ENCODE results near the gene STUM.

The STUM gene

DNA sequence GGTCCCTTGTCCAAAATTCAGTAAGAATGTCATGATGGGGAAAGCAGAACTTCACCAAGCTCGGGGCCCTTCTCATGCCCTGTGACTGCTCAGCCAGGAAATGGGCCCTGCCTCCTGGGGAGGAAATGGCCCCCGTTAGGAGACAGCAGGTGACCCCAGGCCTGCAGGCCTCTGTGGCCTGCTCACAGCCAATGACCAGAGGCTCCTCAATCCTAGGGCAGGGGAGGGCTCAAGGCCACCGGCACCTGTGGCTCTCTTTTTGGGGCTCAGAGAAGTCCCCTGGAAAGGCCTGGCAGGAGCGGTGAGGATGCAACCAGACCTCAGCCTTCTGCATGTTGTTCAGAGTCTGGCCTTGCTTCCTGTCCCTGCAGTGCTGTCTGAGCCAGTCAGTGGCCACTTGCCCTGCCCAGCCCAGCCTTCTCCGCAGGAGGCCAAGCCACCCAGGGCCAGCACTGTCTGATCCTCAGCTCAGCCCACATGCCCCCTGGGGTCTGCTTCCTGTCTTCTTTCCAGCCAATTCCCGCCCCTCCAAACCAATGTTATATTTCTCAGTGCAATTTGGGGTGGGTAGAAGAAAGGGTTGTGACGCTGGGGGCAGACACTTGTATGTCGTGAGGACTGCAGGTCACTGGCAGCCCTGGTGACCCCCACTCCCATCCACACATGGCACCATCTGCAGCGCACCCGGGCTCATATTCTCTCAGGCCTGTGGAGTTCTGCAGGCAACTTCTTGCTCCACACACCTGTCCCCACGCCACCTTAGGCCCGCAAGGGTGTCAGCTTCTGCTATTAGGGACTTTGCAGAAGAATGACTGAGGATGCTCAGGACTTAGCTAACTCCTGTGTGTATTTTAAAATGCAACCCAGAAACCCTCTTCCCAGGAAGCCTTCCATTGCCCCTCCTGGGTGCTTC lies 106.9 kb downstream of the STUM start:
- no peak overlapping the region for H3K4me3 ChIP-seq (replicated peaks; ENCODE audit: low read depth, low read length)
- DNase-seq (ENCODE audit: extremely low read depth, low read depth), result no peak
- TF ChIP-seq, protein P1, sequence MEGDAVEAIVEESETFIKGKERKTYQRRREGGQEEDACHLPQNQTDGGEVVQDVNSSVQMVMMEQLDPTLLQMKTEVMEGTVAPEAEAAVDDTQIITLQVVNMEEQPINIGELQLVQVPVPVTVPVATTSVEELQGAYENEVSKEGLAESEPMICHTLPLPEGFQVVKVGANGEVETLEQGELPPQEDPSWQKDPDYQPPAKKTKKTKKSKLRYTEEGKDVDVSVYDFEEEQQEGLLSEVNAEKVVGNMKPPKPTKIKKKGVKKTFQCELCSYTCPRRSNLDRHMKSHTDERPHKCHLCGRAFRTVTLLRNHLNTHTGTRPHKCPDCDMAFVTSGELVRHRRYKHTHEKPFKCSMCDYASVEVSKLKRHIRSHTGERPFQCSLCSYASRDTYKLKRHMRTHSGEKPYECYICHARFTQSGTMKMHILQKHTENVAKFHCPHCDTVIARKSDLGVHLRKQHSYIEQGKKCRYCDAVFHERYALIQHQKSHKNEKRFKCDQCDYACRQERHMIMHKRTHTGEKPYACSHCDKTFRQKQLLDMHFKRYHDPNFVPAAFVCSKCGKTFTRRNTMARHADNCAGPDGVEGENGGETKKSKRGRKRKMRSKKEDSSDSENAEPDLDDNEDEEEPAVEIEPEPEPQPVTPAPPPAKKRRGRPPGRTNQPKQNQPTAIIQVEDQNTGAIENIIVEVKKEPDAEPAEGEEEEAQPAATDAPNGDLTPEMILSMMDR (IDR thresholded peaks at IDR 0.05; ENCODE audit: low read depth, low read length, missing control alignments), result no peak

DNA sequence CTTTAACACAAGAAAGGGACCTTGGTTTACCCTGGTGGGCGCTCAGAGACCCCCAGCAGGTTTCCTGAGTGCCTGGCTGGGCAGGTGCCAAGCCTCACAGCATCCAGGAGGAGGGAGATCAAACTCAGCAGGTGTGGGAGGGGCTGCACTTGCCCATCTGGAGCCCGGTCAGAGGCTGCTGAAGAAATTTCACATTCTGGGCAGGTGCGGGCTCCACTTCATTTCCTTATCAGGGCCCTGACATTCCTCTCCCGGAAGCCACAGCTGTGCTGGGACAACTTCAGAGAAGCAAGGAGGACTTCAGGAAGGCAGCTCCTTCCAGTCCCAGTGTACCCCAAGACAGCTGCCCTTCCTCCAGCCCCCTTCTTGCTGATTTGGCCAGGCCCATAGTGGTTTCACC lies 107.6 kb downstream of the STUM start:
- DNase-seq (ENCODE audit: extremely low read depth, low read depth), result no peak
- TF ChIP-seq, protein P1 (IDR thresholded peaks at IDR 0.05; ENCODE audit: low read depth, low read length, missing control alignments), result no peak
- no peak overlapping the region for H3K4me3 ChIP-seq (replicated peaks; ENCODE audit: low read depth, low read length)

DNA sequence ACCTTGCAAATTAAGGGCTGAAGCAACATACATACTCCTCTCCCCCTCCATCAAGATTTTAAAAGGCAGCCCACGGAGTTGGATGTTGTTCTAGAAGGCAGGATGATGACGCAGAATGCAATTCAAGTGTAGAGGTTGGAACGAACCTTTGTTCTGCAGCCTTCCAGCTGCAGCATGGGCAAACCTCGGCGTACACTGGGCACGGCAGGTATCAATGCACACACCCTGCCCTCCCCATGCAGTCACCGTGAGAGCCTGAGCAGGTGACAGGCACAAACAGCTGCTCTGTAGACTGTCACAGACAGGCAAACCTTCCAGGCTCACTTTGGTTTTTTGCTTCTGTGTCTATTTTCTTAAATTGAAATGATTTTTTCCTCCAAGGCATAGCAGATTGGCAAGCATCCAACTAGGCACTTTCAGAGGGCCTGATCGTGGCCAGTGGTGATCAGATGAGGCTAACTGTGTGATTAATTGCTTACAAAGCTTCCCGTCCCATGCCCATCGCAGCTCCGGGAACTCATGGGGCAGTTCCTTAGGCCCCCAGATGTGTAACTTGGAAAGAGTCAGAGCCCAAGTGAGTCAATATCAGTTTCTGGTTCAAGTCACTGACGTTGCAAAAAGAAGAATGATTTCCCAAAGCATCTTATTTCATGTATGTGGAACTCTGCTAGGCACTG lies 108.2 kb downstream of the STUM start:
- no peak overlapping the region for H3K4me3 ChIP-seq (replicated peaks; ENCODE audit: low read depth, low read length)
- TF ChIP-seq, protein P1 (IDR thresholded peaks at IDR 0.05; ENCODE audit: low read depth, low read length, missing control alignments), result no peak
- DNase-seq (ENCODE audit: extremely low read depth, low read depth), result peak; percentile 45

DNA sequence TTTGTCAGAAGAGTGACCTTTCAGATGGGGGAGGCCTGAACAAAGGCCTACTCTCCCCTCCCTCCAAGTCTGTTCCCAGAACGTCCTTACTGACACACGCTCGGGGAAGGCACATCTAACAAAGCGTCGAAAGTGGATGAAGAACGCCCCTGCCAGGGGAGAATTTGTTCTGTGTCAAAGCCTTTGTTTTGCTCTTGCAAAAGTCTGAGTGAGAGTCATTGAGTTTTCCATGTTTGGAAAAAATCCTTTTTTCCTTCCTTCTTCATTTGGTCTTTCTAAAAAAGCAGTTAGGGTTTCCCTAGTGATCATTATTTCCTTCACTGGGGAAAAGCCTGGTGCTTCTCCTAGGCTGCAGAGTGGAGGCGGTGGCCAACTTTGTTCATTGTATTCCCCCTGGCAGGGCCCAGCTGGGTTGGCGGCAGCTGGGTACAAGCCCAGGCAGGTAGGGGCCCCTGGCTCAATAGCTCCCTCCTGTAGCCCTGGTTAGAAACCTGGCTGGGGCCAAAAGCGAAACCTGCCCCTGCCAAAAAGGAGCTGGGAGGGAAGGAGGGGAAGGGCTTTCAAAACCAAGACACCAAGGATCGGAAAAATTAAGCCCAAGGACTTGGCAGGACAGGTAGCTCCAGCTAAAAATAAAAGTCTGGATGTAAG lies 109.5 kb downstream of the STUM start:
- TF ChIP-seq, protein P1 (IDR thresholded peaks at IDR 0.05; ENCODE audit: low read depth, low read length, missing control alignments), result no peak
- no peak for DNase-seq (ENCODE audit: extremely low read depth, low read depth)
- H3K4me3 ChIP-seq (replicated peaks; ENCODE audit: low read depth, low read length), result no peak overlapping the region

DNA sequence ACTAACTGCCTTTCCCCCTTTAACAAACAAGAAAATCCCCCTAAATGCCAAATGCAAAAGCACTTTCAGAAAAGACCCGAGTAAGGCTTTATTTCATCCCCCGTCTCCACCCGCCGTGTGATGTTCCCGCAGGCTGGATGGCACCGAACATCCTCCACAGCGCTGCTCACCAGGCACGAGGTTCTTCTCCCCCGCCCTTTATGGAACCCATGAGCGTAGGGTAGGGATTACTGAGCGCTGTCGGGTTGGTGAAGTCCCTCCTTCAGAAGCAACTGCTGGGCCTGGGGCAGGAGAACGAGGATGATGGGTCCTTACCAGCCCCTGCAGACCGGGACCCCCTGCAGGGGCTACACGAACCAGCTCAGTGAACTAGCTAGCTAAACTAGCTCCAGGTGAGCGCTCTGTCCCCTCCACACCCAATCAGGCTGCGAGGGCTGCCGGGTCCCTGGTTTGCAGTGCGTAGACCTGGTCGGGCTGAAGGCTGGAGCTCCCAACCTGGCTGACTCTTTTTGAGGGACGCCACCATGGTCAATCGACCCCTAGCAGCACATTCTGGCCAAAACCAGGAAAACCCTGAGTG lies 110.1 kb downstream of the STUM start:
- no peak for DNase-seq (ENCODE audit: extremely low read depth, low read depth)
- TF ChIP-seq, protein P1 (IDR thresholded peaks at IDR 0.05; ENCODE audit: low read depth, low read length, missing control alignments), result no peak

More for the DNA sequence above, 110.1 kb downstream of the STUM start:
- H3K4me3 ChIP-seq (replicated peaks; ENCODE audit: low read depth, low read length), result no peak overlapping the region

Data from HFF-Myc (cell line).